ENCODE data around the gene ZC3H4.

DNA sequence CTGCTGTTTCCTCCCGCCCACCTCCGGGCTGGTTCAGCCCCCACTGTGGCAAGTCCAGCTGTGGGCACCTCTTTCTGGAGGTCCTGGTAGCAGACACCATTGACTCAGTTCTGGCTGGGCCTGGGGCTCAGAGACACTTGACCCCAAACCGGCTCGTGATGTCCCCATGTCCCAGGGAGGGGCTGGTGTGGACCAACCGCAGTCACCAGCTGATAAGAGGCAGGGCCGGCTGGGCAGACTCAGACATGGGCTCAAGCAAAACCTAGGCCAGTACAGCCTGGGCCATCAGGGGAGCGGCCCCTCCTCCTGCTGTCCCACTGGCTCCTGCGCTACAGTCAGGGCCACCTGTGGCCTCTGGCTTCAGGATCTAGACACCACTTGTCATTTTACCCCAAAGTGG is 45.3 kb downstream of the ZC3H4 start:
- TF ChIP-seq, protein P1, sequence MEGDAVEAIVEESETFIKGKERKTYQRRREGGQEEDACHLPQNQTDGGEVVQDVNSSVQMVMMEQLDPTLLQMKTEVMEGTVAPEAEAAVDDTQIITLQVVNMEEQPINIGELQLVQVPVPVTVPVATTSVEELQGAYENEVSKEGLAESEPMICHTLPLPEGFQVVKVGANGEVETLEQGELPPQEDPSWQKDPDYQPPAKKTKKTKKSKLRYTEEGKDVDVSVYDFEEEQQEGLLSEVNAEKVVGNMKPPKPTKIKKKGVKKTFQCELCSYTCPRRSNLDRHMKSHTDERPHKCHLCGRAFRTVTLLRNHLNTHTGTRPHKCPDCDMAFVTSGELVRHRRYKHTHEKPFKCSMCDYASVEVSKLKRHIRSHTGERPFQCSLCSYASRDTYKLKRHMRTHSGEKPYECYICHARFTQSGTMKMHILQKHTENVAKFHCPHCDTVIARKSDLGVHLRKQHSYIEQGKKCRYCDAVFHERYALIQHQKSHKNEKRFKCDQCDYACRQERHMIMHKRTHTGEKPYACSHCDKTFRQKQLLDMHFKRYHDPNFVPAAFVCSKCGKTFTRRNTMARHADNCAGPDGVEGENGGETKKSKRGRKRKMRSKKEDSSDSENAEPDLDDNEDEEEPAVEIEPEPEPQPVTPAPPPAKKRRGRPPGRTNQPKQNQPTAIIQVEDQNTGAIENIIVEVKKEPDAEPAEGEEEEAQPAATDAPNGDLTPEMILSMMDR (IDR thresholded peaks at IDR 0.05) = no peak
- TF ChIP-seq POLR2A (IDR thresholded peaks at IDR 0.05; ENCODE audit: low read depth) (no peak), EP300 (IDR thresholded peaks at IDR 0.05) (no peak), POLR2AphosphoS5 (IDR thresholded peaks at IDR 0.05) (no peak)
